K562 (cell line): ENCODE measurements around the gene NR3C2. TPM values are rescaled to one million over a fixed set of nuclear protein-coding genes. Genes with fewer than 3 reads are reported as not detected.

ENCODE experiments used
- MBD2 ChIP-seq: sonication (generic); IDR thresholded peaks from 2 replicates; pipeline ENCODE4 v1.6.1; 2016; ENCODE audit warnings: low read depth, borderline replicate concordance
- POLR2B ChIP-seq: fragments of 450-650 bp; IDR thresholded peaks from 2 replicates; pipeline ENCODE4 v1.6.1; 2018; ENCODE audit warnings: low read depth; ENCODE audit not compliant: partially characterized antibody
- ZBED1 ChIP-seq: IDR thresholded peaks from 2 replicates; pipeline ENCODE4 v1.6.1; 2014
- ZBTB7A ChIP-seq: IDR thresholded peaks from 2 replicates; pipeline ENCODE4 v1.6.1; 2011; ENCODE audit warnings: low read depth, mild to moderate bottlenecking, low read length, moderate library complexity, borderline replicate concordance; ENCODE audit not compliant: control insufficient read depth
- polyA plus RNA-seq, 8 experiments: library from polyadenylated mRNA; depleted of rRNA in 4 of 8; stranded (reverse) in 5 of 8; unstranded in 3 of 8; fragments of >200 nt; fragmentation: Nextera tagmentation in 2 of 8; fragmentation: Illumina TruSeq in 1 of 8; extraction: Ambion mirVana in 2 of 8; extraction: Trizol in 1 of 8; gene quantifications; 2 replicates each; pipeline versions ENCODE4 v1.2.1 to v1.2.3, GENCODE V29; 2011 to 2014; ENCODE audit warnings: inconsistent platforms in 1 of 8, missing spikeins in 1 of 8
- total RNA-seq, 7 experiments: library from RNA; depleted of rRNA in 6 of 7; stranded (reverse); fragments of >200 nt in 6 of 7; fragmentation: Illumina TruSeq in 2 of 7; extraction: Trizol in 2 of 7; gene quantifications; 2 replicates each; pipeline versions ENCODE4 v1.2.1 to v1.2.3, GENCODE V29; 2011 to 2021; ENCODE audit warnings: low replicate concordance in 1 of 7
- TF ChIP-seq, protein P1 (sequence below): fragments of 200-600 bp; sonication (generic); IDR thresholded peaks from one replicate; pipeline ENCODE4 v1.6.1; 2012; ENCODE audit warnings: mild to moderate bottlenecking, low read depth, low read length, inconsistent platforms

NR3C2 gene
- total and polyA plus RNA-seq, 9 of the 15 experiments (the other 6 are each of a cell fraction or from before 2014, with no cell fraction given) = 0.01 to 0.28 (median 0.16) TPM; not detected in 2

DNA sequence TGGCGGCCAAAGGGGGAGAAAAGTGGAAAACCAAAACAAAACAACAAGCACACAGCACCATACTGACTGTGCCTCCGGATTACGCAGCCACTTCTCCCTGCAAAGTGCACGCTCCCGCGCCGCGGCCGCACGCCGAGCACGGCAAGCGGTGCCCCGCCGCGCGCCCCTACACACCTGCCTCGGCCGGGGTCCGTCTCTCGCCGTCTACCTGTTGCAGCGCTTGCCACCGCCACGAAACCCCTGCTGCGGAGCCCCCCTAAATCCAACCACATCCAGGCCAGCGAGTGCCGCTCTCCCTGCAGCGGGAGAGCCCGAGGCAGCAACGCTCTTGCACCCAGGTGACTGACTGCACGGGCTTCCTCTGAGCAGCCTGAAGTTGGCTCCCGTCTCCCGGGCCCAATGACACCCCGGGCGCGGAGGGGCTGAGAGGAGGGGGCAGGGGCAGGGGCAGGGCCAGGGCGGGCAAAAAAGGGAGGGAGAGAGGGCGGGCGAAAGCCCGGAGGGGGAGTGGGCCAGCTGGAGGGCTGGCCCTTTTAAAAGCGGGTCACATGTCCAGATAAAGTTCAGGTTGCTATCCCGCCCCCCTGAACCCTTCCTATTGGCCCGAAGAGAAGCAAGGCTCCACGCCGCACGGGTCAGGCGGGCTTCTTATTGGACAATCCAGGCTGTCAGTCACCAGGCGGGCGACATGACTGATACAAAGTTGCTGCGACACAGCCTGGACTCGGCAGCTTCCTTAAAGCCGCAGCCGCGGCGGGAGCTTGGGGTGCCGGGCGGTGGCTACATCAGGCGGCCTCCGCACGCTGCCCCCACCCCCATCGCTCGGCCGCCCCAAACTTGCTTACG is at the start of gene NR3C2 (continued):
- TF ChIP-seq, protein P1, sequence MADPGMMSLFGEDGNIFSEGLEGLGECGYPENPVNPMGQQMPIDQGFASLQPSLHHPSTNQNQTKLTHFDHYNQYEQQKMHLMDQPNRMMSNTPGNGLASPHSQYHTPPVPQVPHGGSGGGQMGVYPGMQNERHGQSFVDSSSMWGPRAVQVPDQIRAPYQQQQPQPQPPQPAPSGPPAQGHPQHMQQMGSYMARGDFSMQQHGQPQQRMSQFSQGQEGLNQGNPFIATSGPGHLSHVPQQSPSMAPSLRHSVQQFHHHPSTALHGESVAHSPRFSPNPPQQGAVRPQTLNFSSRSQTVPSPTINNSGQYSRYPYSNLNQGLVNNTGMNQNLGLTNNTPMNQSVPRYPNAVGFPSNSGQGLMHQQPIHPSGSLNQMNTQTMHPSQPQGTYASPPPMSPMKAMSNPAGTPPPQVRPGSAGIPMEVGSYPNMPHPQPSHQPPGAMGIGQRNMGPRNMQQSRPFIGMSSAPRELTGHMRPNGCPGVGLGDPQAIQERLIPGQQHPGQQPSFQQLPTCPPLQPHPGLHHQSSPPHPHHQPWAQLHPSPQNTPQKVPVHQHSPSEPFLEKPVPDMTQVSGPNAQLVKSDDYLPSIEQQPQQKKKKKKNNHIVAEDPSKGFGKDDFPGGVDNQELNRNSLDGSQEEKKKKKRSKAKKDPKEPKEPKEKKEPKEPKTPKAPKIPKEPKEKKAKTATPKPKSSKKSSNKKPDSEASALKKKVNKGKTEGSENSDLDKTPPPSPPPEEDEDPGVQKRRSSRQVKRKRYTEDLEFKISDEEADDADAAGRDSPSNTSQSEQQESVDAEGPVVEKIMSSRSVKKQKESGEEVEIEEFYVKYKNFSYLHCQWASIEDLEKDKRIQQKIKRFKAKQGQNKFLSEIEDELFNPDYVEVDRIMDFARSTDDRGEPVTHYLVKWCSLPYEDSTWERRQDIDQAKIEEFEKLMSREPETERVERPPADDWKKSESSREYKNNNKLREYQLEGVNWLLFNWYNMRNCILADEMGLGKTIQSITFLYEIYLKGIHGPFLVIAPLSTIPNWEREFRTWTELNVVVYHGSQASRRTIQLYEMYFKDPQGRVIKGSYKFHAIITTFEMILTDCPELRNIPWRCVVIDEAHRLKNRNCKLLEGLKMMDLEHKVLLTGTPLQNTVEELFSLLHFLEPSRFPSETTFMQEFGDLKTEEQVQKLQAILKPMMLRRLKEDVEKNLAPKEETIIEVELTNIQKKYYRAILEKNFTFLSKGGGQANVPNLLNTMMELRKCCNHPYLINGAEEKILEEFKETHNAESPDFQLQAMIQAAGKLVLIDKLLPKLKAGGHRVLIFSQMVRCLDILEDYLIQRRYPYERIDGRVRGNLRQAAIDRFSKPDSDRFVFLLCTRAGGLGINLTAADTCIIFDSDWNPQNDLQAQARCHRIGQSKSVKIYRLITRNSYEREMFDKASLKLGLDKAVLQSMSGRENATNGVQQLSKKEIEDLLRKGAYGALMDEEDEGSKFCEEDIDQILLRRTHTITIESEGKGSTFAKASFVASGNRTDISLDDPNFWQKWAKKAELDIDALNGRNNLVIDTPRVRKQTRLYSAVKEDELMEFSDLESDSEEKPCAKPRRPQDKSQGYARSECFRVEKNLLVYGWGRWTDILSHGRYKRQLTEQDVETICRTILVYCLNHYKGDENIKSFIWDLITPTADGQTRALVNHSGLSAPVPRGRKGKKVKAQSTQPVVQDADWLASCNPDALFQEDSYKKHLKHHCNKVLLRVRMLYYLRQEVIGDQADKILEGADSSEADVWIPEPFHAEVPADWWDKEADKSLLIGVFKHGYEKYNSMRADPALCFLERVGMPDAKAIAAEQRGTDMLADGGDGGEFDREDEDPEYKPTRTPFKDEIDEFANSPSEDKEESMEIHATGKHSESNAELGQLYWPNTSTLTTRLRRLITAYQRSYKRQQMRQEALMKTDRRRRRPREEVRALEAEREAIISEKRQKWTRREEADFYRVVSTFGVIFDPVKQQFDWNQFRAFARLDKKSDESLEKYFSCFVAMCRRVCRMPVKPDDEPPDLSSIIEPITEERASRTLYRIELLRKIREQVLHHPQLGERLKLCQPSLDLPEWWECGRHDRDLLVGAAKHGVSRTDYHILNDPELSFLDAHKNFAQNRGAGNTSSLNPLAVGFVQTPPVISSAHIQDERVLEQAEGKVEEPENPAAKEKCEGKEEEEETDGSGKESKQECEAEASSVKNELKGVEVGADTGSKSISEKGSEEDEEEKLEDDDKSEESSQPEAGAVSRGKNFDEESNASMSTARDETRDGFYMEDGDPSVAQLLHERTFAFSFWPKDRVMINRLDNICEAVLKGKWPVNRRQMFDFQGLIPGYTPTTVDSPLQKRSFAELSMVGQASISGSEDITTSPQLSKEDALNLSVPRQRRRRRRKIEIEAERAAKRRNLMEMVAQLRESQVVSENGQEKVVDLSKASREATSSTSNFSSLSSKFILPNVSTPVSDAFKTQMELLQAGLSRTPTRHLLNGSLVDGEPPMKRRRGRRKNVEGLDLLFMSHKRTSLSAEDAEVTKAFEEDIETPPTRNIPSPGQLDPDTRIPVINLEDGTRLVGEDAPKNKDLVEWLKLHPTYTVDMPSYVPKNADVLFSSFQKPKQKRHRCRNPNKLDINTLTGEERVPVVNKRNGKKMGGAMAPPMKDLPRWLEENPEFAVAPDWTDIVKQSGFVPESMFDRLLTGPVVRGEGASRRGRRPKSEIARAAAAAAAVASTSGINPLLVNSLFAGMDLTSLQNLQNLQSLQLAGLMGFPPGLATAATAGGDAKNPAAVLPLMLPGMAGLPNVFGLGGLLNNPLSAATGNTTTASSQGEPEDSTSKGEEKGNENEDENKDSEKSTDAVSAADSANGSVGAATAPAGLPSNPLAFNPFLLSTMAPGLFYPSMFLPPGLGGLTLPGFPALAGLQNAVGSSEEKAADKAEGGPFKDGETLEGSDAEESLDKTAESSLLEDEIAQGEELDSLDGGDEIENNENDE = no peak
- TF ChIP-seq ZBED1 (no peak), POLR2B (peak; percentile 74), ZBTB7A (0 out of 2 replicates have a peak, but pooled peaks have one; percentile 34), MBD2 (peak; percentile 85)
